Mucosa of stomach (tissue), 1 donor: ENCODE measurements around the gene R3HCC1L.
"Not testable (repeated sequence)": the region's sequence is repeated elsewhere in the genome, so short reads cannot be mapped to it uniquely, and the experiment has no call there.

Experiments
- H3K27me3 ChIP-seq: one replicate; pipeline ENCODE4 v1.7.0; 2013; ENCODE audit warnings: mild to moderate bottlenecking, low read length; ENCODE audit not compliant: control insufficient read depth, insufficient read depth
- H3K36me3 ChIP-seq: one replicate; pipeline ENCODE4 v1.7.0; 2013; ENCODE audit warnings: low read length; ENCODE audit not compliant: control insufficient read depth, insufficient read depth
- H3K4me1 ChIP-seq: one replicate; pipeline ENCODE4 v1.7.0; 2013; ENCODE audit warnings: mild to moderate bottlenecking, low read length; ENCODE audit not compliant: control insufficient read depth, insufficient read depth
- H3K4me3 ChIP-seq: one replicate; pipeline ENCODE4 v1.7.0; 2013; ENCODE audit warnings: low read length
- H3K9ac ChIP-seq: one replicate; pipeline ENCODE4 v1.7.0; 2013; ENCODE audit warnings: mild to moderate bottlenecking, low read length, moderate library complexity
- H3K9me3 ChIP-seq: one replicate; pipeline ENCODE4 v1.7.0; 2013; ENCODE audit warnings: mild to moderate bottlenecking, low read length, moderate library complexity; ENCODE audit not compliant: control insufficient read depth
- donor health status: Pancreatic carcinoma.

R3HCC1L gene

DNA sequence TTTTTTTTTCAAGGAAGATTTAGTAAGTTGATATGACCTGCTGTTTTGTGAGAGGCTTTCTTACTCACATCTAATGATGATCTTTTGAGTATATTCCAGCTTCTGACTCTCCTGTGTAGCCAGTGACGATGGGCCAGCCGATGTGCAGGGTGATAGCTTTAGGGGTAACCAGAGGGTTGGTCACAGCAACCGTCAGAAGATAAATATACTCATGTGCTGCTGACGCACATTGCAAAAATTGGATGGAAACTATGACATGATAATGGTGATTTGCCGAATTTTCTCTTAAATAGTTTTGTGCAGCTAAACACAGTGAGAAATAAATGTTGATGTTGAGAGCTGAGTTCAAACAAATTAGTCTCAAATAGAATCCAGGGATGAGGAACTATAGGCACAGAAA is 29.5 kb downstream of the R3HCC1L start:
- Histone ChIP-seq H3K27me3 (no peaks in the 10 kb centered on the region), H3K4me3 (no peak overlapping the region), H3K4me1 (no peaks in the 10 kb centered on the region), H3K36me3 (peaks cover 4% of the 10 kb centered on the region), H3K9ac (no peak overlapping the region), H3K9me3 (no peaks in the 10 kb centered on the region)

GRCh38 chr10:98167191-98167590 is 32.7 kb downstream of the R3HCC1L start:
- no peak overlapping the region for H3K4me3 ChIP-seq
- H3K9ac ChIP-seq: no peak overlapping the region
- H3K4me1 ChIP-seq: no peaks in the 10 kb centered on the region
- peaks cover 4% of the 10 kb centered on the region for H3K36me3 ChIP-seq
- no peaks in the 10 kb centered on the region for H3K27me3 ChIP-seq
- H3K9me3 ChIP-seq: no peaks in the 10 kb centered on the region

- no peak overlapping the region for H3K9ac ChIP-seq
- H3K9me3 ChIP-seq: no peaks in the 10 kb centered on the region
- H3K27me3 ChIP-seq: no peaks in the 10 kb centered on the region
- no peaks in the 10 kb centered on the region for H3K4me1 ChIP-seq
- H3K4me3 ChIP-seq: no peak overlapping the region
- H3K36me3 ChIP-seq: peaks cover 4% of the 10 kb centered on the region
Observed at GRCh38 chr10:98168147-98168546, 33.7 kb downstream of the R3HCC1L start.

DNA sequence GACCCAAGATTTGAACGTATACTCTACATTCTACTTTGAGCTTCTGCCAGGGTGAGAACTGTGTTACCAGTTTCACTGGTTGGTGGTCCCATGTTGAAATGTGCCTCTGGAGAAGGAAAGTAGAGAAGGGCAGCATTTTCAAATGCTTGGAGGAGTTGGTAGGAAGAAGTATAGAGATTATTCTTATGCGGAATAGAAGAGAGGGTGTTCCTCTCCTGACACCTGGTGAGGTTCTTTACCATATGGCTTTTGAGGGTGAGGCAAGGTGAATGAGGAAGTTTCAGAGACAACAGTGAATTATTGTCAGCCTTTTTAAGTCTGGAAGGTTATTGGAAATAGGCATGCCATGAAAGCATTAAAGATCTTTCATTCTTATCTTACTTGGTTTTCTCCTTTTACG is 34.3 kb downstream of the R3HCC1L start:
- Histone ChIP-seq H3K36me3 (peaks cover 4% of the 10 kb centered on the region), H3K9ac (no peak overlapping the region), H3K4me3 (no peak overlapping the region), H3K4me1 (no peaks in the 10 kb centered on the region), H3K9me3 (no peaks in the 10 kb centered on the region), H3K27me3 (no peaks in the 10 kb centered on the region)

GRCh38 chr10:98169379-98169778 is 34.9 kb downstream of the R3HCC1L start:
- Histone ChIP-seq H3K4me1 (no peaks in the 10 kb centered on the region), H3K36me3 (no peaks in the 10 kb centered on the region)

DNA sequence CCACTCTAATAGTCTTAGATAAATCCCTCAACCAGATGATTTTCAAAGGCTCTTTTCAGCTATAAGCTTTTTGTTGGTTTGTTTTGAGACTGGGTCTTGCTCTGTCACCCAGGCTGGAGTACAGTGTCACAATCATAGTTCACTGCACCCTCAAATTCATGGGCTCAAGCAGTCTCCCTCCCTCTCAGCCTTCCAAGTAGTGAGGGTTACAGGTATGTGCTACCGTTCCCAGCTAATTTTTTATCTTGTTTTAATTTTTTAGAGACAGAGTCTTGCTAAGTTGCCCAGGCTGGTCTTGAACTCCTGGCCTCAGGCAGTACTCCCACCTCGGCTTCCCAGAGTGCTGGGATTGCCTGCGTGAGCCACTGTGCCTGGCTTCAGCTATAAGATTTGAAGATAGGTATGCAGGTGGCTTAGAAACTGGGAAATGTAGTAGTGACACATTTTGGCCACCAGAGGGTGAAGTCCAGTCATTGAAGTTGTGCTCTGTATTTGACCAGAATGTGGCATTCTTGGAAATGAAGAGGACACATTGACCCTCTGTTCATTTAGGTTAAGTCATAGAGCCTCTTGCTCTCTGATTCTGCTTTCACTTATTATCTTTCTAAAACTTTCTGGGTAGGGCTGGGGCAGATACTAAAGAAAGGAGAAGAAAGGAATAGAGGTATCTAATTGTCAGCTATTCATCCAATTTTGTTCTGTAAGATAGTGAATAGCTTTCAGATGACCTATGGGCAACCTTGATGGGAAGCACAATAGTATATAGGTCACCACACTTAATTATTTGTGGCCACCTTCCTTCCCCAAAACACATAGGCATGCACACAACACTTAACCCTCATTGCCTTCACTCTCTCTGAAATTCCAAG is 36.0 kb downstream of the R3HCC1L start:
- no peak overlapping the region for H3K9ac ChIP-seq
- no peaks in the 10 kb centered on the region for H3K9me3 ChIP-seq
- no peaks in the 10 kb centered on the region for H3K27me3 ChIP-seq
- H3K36me3 ChIP-seq: no peaks in the 10 kb centered on the region
- no peak overlapping the region for H3K4me3 ChIP-seq
- no peaks in the 10 kb centered on the region for H3K4me1 ChIP-seq

More at GRCh38 chr10:98169379-98169778, 34.9 kb downstream of the R3HCC1L start:
- Histone ChIP-seq H3K4me3 (no peak overlapping the region), H3K9me3 (no peaks in the 10 kb centered on the region), H3K9ac (no peak overlapping the region), H3K27me3 (no peaks in the 10 kb centered on the region)

GRCh38 chr10:98172073-98172472 is 37.6 kb downstream of the R3HCC1L start:
- Histone ChIP-seq H3K36me3 (no peaks in the 10 kb centered on the region), H3K4me3 (no peak overlapping the region)

DNA sequence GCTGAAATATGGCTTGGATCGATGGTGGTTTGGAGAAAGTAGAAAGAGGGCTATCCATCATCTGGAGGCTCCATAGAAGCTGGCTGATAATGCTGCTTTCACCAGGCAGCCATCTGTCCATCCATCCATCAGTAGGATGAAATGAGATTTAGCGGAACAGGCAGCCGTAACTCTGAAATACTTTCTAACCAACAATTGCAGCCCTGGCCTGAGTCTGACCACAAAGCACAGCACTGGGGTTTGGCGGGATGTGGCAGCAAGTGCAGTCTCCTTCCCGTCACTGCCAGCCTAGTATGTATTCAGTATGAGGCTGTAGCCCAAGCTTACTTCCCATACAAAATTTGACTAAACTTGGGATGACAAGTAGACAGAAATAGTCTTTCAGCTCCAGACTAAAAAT is 38.0 kb downstream of the R3HCC1L start:
- Histone ChIP-seq H3K9me3 (no peaks in the 10 kb centered on the region), H3K27me3 (no peaks in the 10 kb centered on the region), H3K36me3 (no peaks in the 10 kb centered on the region), H3K4me1 (no peaks in the 10 kb centered on the region), H3K4me3 (no peak overlapping the region), H3K9ac (no peak overlapping the region)

More at GRCh38 chr10:98172073-98172472, 37.6 kb downstream of the R3HCC1L start:
- Histone ChIP-seq H3K4me1 (no peaks in the 10 kb centered on the region), H3K9ac (no peak overlapping the region), H3K27me3 (no peaks in the 10 kb centered on the region), H3K9me3 (no peaks in the 10 kb centered on the region)

- no peaks in the 10 kb centered on the region for H3K9me3 ChIP-seq
- H3K9ac ChIP-seq: no peak overlapping the region
- H3K4me1 ChIP-seq: no peaks in the 10 kb centered on the region
- H3K4me3 ChIP-seq: no peak overlapping the region
- H3K27me3 ChIP-seq: no peaks in the 10 kb centered on the region
- no peaks in the 10 kb centered on the region for H3K36me3 ChIP-seq
Observed at GRCh38 chr10:98173260-98173659, 38.8 kb downstream of the R3HCC1L start.

GRCh38 chr10:98182351-98182915 is 48.0 kb downstream of the R3HCC1L start:
- H3K4me1 ChIP-seq, H3K9ac ChIP-seq, H3K4me3 ChIP-seq, H3K27me3 ChIP-seq, H3K9me3 ChIP-seq, H3K36me3 ChIP-seq: not testable (repeated sequence)

DNA sequence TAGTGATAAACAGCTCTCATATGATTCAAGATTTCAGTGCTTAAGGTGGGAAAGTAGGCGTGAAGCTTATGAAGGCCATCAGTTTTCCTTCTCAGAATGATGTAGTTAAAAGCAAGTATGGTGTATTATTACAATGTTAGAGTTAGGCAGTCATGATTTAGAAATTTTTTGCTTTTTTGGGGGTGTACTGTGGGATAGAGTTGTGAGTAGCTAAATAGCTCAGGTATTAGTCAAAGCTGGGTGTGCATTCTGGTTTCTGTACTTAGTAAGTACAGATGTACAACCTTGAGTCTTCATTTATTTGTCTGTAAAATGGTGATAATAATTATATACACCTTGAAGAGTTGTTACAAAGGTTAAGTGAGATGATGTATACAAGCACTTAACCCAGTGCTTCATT is 52.2 kb downstream of the R3HCC1L start:
- Histone ChIP-seq H3K4me1 (no peaks in the 10 kb centered on the region), H3K4me3 (no peak overlapping the region), H3K9me3 (no peaks in the 10 kb centered on the region), H3K9ac (no peak overlapping the region), H3K36me3 (no peaks in the 10 kb centered on the region), H3K27me3 (no peaks in the 10 kb centered on the region)

DNA sequence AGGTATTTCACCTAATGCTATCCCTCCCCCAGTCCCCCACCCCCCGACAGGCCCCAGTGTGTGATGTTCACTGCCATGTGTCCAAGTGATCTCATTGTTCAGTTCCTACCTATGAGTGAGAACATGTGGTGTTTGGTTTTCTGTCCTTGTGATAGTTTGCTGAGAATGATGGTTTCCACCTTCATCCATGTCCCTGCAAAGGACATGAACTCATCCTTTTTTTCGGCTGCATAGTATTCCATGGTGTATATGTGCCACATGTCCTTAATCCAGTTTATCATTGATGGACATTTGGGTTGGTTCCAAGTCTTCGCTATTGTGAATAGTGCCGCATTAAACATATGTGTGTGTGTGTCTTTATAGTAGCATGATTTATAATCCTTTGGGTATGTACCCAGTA is 56.3 kb downstream of the R3HCC1L start:
- not testable (repeated sequence) for H3K4me1 ChIP-seq, H3K9ac ChIP-seq, H3K4me3 ChIP-seq, H3K9me3 ChIP-seq, H3K36me3 ChIP-seq, H3K27me3 ChIP-seq
